Activated CD8-positive, alpha-beta memory T cell treated with anti-CD3 and anti-CD28 coated beads, Interleukin-2, amount 10 ng/mL, durations not matched to agents 7 days and 5 days (primary cell): ENCODE data around the gene MTMR3. TPM values are rescaled to one million over a fixed set of nuclear protein-coding genes. Genes with fewer than 3 reads are reported as not detected.

Experiments
- ATAC-seq: fragments of 150-1000 bp; cut with Tn5 transposase; one replicate; pipeline ENCODE4 v1.10.0; 2021; ENCODE audit warnings: moderate library complexity
- CTCF ChIA-PET: fragments of 350-600 bp; sonication (Branson Sonifier 250); formaldehyde crosslinking; loops from one replicate; lab custom pipeline; 2021; ENCODE audit warnings: antibody characterized with exemption; lab: Charles Lee
- DNase-seq: peaks from one replicate; pipeline ENCODE4 v3.0.0-alpha.2; 2020
- H3K27ac Mint-ChIP-seq: one replicate; pipeline ENCODE4 v1.8.0; 2021; ENCODE audit warnings: mild to moderate bottlenecking, mixed read lengths
- H3K27me3 Mint-ChIP-seq: one replicate; pipeline ENCODE4 v1.8.0; 2021; ENCODE audit warnings: mixed read lengths
- H3K36me3 Mint-ChIP-seq: one replicate; pipeline ENCODE4 v1.8.0; 2021; ENCODE audit warnings: mild to moderate bottlenecking, mixed read lengths
- H3K4me1 Mint-ChIP-seq: one replicate; pipeline ENCODE4 v1.8.0; 2021; ENCODE audit warnings: mixed read lengths
- H3K4me3 Mint-ChIP-seq: one replicate; pipeline ENCODE4 v1.8.0; 2021; ENCODE audit warnings: mild to moderate bottlenecking, moderate library complexity, mixed read lengths
- H3K9me3 Mint-ChIP-seq: one replicate; pipeline ENCODE4 v1.8.0; 2022; ENCODE audit warnings: low read depth, mixed read lengths
- total RNA-seq, 2 experiments: library from RNA; stranded (reverse); gene quantifications; one replicate each; pipeline ENCODE4 v1.2.3, GENCODE V29; 2021

Gene MTMR3
- total RNA-seq, 2 experiments from 2014 or later: 26.1 to 26.4 TPM

GRCh38 chr22:29912141-29912540, 29.2 kb downstream of the MTMR3 start:
- CTCF ChIA-PET: no interaction called here
- no peaks in the 10 kb centered on the region for H3K27me3 Mint-ChIP-seq
- no peak for ATAC-seq

GRCh38 chr22:29912605-29913398, 29.8 kb downstream of the MTMR3 start:
- H3K4me1 Mint-ChIP-seq: peaks cover 12% of the 10 kb centered on the region
- H3K36me3 Mint-ChIP-seq: no peaks in the 10 kb centered on the region
- no peaks in the 10 kb centered on the region for H3K9me3 Mint-ChIP-seq
- no peak for DNase-seq
- no peaks in the 10 kb centered on the region for H3K27me3 Mint-ChIP-seq
- ATAC-seq: no peak
- CTCF ChIA-PET: no interaction called here
- no peak overlapping the region for H3K27ac Mint-ChIP-seq
- no peak overlapping the region for H3K4me3 Mint-ChIP-seq

More at GRCh38 chr22:29912141-29912540, 29.2 kb downstream of the MTMR3 start:
- no peaks in the 10 kb centered on the region for H3K9me3 Mint-ChIP-seq
- H3K27ac Mint-ChIP-seq: no peak overlapping the region
- peaks cover 13% of the 10 kb centered on the region for H3K4me1 Mint-ChIP-seq
- no peaks in the 10 kb centered on the region for H3K36me3 Mint-ChIP-seq
- H3K4me3 Mint-ChIP-seq: no peak overlapping the region
- no peak for DNase-seq

DNA sequence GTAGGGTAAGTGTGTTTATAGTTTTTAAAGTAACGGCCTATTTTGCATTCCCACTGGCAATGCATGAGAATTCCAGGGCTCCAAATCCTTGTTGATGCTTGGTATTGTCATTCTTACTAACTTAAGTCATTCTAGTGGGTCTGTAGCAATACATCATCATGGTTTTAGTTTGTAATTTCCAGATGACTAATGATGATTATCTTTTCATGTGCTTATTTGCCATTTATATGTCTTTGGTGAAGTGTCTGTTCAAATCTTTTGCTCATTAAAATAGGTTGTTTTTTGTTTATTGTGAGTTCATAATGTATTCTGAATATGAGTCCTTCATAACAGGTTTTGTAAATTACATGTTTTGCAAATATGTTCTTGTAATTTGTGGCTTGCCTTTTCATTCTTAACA, 31.2 kb downstream of the MTMR3 start:
- Mint-ChIP-seq H3K4me1 (peaks cover 9% of the 10 kb centered on the region), H3K27me3 (no peaks in the 10 kb centered on the region), H3K9me3 (no peaks in the 10 kb centered on the region), H3K27ac (no peak overlapping the region), H3K36me3 (no peaks in the 10 kb centered on the region), H3K4me3 (no peak overlapping the region)
- DNase-seq (no peak), ATAC-seq (no peak)
- CTCF ChIA-PET: interaction anchor here (0.5 kb wide), 1 partner anchor 69 kb away, joined by 3 read pairs; no protein-coding TSS in a partner anchor

- CTCF ChIA-PET: no interaction called here
- ATAC-seq (no peak), DNase-seq (no peak)
- no peaks in the 10 kb centered on the region for H3K9me3 Mint-ChIP-seq
- no peak overlapping the region for H3K27ac Mint-ChIP-seq
- H3K4me1 Mint-ChIP-seq: peaks cover 9% of the 10 kb centered on the region
- no peaks in the 10 kb centered on the region for H3K36me3 Mint-ChIP-seq
- no peak overlapping the region for H3K4me3 Mint-ChIP-seq
- H3K27me3 Mint-ChIP-seq: no peaks in the 10 kb centered on the region
Measured at GRCh38 chr22:29914991-29915533, 32.1 kb downstream of the MTMR3 start.

GRCh38 chr22:29916007-29916544, 33.1 kb downstream of the MTMR3 start:
- no peaks in the 10 kb centered on the region for H3K27me3 Mint-ChIP-seq
- peaks cover 9% of the 10 kb centered on the region for H3K4me1 Mint-ChIP-seq
- ATAC-seq: no peak
- no peak overlapping the region for H3K4me3 Mint-ChIP-seq
- CTCF ChIA-PET: interaction anchor here (0.9 to 1.6 kb wide), 4 partner anchors 9 to 171 kb away, joined by 3 to 5 read pairs (median 4); no protein-coding TSS in a partner anchor
- no peaks in the 10 kb centered on the region for H3K9me3 Mint-ChIP-seq
- no peak overlapping the region for H3K27ac Mint-ChIP-seq
- DNase-seq: no peak
- no peaks in the 10 kb centered on the region for H3K36me3 Mint-ChIP-seq

- Mint-ChIP-seq H3K36me3 (peaks cover 2% of the 10 kb centered on the region), H3K27me3 (no peaks in the 10 kb centered on the region), H3K27ac (no peak overlapping the region), H3K4me3 (no peak overlapping the region), H3K9me3 (no peaks in the 10 kb centered on the region), H3K4me1 (peaks cover 9% of the 10 kb centered on the region)
- DNase-seq (no peak), ATAC-seq (no peak)
- CTCF ChIA-PET: interaction anchor here (0.8 to 1.6 kb wide), 4 partner anchors 10 to 249 kb away, joined by 3 to 5 read pairs (median 3); no protein-coding TSS in a partner anchor
Measured at GRCh38 chr22:29917052-29917902, 34.3 kb downstream of the MTMR3 start.

- Mint-ChIP-seq H3K4me1 (no peaks in the 10 kb centered on the region), H3K4me3 (no peak overlapping the region), H3K36me3 (peaks cover 5% of the 10 kb centered on the region), H3K9me3 (no peaks in the 10 kb centered on the region), H3K27me3 (no peaks in the 10 kb centered on the region), H3K27ac (no peak overlapping the region)
- DNase-seq: no peak
- ATAC-seq: no peak
- CTCF ChIA-PET: no interaction called here
Measured at GRCh38 chr22:29925402-29925801, 42.4 kb downstream of the MTMR3 start.

DNA sequence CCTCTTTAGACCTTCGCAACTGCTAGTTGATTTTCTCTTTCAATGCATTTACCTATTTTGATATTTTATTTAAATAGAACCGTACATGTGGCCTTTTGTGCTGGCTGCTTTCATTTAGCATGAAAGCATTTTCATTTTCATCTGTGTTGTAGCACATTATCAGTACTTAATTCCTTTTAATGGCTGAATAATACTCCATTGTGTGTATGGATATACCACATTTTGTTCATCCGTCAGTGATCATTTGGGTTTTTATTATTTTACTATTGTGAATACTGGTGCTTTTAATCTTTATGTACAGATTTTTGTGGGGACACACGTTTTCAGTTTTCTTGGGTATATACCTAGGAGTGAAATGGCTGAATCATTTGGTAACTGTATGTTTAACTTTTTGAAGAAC, 43.1 kb downstream of the MTMR3 start:
- H3K4me3 Mint-ChIP-seq: no peak overlapping the region
- H3K4me1 Mint-ChIP-seq: no peaks in the 10 kb centered on the region
- no peak for DNase-seq
- H3K36me3 Mint-ChIP-seq: peaks cover 5% of the 10 kb centered on the region
- H3K9me3 Mint-ChIP-seq: no peaks in the 10 kb centered on the region
- H3K27ac Mint-ChIP-seq: no peak overlapping the region
- no peak for ATAC-seq
- H3K27me3 Mint-ChIP-seq: no peaks in the 10 kb centered on the region
- CTCF ChIA-PET: no interaction called here

DNA sequence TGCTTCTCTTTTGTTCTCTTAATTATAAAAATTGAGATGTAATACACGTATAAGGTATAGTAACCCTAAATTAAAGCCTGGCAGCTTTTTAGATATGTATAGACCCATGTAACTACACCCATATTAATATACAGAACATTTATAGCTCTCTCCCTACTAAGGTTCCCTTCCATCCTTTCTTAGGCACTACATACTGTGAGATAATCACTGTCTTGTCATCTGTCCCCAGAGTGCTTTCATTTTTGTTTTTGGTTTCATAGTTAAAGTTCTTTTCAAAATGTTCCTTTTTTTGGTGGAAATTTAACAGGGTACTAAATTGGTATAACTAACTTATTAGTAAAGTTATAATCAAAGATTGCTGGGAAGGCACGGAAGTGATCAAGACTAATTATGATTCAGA, 49.2 kb downstream of the MTMR3 start:
- ATAC-seq (no peak), DNase-seq (no peak)
- Mint-ChIP-seq H3K27ac (no peak overlapping the region), H3K36me3 (no peaks in the 10 kb centered on the region), H3K27me3 (no peaks in the 10 kb centered on the region), H3K4me1 (peaks cover 3% of the 10 kb centered on the region), H3K4me3 (no peak overlapping the region), H3K9me3 (no peaks in the 10 kb centered on the region)
- CTCF ChIA-PET: interaction anchor here (1.1 to 1.2 kb wide), 2 partner anchors 12 to 14 kb away, joined by 3 to 5 read pairs; no protein-coding TSS in a partner anchor

- Mint-ChIP-seq H3K27me3 (no peaks in the 10 kb centered on the region), H3K4me3 (no peak overlapping the region), H3K36me3 (no peaks in the 10 kb centered on the region), H3K27ac (no peak overlapping the region), H3K4me1 (peaks cover 10% of the 10 kb centered on the region), H3K9me3 (no peaks in the 10 kb centered on the region)
- no peak for ATAC-seq
- CTCF ChIA-PET: interaction anchor here (1.1 kb wide), 1 partner anchor 343 kb away, joined by 3 read pairs; no protein-coding TSS in a partner anchor
- DNase-seq: no peak
Measured at GRCh38 chr22:29933619-29934018, 50.6 kb downstream of the MTMR3 start.

DNA sequence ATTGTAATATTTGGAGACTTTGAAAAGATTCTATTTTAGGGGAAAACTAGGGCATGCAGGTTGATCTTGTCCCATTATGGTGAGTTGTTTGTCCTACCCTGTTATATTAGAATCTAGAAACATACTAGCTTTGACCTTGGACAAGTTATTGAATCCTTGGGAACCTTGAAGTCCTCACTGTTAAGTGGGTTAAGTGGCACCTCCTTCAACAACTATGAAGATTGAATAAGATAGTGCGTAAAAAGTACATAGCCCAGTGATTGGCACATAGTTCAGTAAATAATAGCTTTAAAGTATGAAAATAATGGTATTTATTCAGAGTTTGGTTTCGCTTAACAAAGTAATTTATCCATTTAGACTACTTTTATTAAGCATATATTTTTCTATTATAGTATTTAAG, 51.6 kb downstream of the MTMR3 start:
- H3K4me1 Mint-ChIP-seq: peaks cover 10% of the 10 kb centered on the region
- H3K9me3 Mint-ChIP-seq: no peaks in the 10 kb centered on the region
- H3K27me3 Mint-ChIP-seq: no peaks in the 10 kb centered on the region
- no peak for ATAC-seq
- no peak for DNase-seq
- CTCF ChIA-PET: interaction anchor here (1.1 kb wide), 2 partner anchors 71 to 344 kb away, joined by 3 to 4 read pairs; no protein-coding TSS in a partner anchor
- H3K27ac Mint-ChIP-seq: no peak overlapping the region
- H3K36me3 Mint-ChIP-seq: no peaks in the 10 kb centered on the region
- no peak overlapping the region for H3K4me3 Mint-ChIP-seq

- CTCF ChIA-PET: no interaction called here
- no peak overlapping the region for H3K4me3 Mint-ChIP-seq
- H3K9me3 Mint-ChIP-seq: peaks cover 3% of the 10 kb centered on the region
- no peak overlapping the region for H3K27ac Mint-ChIP-seq
- DNase-seq (no peak), ATAC-seq (no peak)
- no peaks in the 10 kb centered on the region for H3K27me3 Mint-ChIP-seq
- peaks cover 10% of the 10 kb centered on the region for H3K4me1 Mint-ChIP-seq
- peaks cover 3% of the 10 kb centered on the region for H3K36me3 Mint-ChIP-seq
Measured at GRCh38 chr22:29936186-29936585, 53.2 kb downstream of the MTMR3 start.
